G401 (cell line): ENCODE measurements around the gene PLS3. TPM values are rescaled to one million over a fixed set of nuclear protein-coding genes. Genes with fewer than 3 reads are reported as not detected.

Experiments
- DNase-seq: peaks from one replicate; pipeline ENCODE4 v3.0.0-alpha.2; 2015; ENCODE audit warnings: low spot score
- in situ Hi-C: cut with HindIII; loops from 2 replicates; pipeline ENCODE4 v1.10.0; 2016; ENCODE audit warnings: low sequenced_read_pairs, mixed read lengths
- total RNA-seq: library from RNA; depleted of rRNA; stranded (reverse); fragments of >200 nt; shearing (Covaris generic); gene quantifications from 2 replicates; pipeline ENCODE4 v1.2.3, GENCODE V29; 2014

The PLS3 gene
- total RNA-seq, 1 experiment from 2014 or later = 108 TPM

DNA sequence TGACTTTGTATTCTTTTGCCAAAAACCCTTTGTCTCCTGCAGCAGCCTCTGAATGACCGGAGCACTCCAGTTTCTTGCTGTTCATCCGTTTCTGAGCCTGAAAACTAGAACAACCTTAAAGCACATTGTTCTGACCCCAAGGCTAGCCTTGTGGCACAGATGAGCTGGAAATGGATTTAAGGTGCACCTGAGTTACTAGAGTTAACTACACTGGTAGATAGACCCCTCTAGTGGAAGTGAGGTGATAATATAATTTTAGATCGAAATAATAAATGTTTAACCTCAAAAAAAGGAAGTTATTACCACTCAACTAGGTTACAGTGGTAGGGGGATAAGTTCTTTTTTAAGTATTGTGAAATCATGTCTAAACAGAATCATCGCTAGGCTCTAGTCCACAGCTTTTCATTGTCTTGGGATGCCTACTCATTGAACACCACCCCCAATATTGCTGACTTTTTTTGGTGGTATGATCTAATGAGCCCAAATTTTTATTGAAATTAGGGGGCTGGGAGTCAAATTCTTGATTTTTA is 2.7 kb downstream of the PLS3 start:
- in situ Hi-C loops = loop anchor here (10.0 kb wide), 1 partner anchor 51 kb away; no protein-coding TSS in a partner anchor
- no peak for DNase-seq

DNA sequence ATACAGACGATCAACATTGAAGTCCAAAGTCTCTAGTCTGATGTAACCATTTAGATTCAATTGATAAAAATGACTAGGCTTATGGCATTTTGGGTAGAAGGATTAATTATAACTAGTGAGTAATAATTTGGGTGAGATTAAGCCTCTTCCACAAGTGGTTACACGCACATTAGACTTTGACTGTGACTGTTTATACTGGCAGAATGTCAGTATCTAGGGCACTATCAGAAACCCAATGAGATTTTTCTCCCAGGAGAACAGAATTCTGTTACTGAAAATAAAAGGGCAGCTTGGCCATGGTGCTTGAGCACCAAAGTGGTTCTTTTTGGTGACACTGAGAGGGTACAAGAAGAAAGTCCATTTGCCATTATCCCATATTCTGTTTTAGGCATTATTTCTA is 3.3 kb downstream of the PLS3 start:
- in situ Hi-C loops = loop anchor here (10.0 kb wide), 1 partner anchor 51 kb away; no protein-coding TSS in a partner anchor

DNA sequence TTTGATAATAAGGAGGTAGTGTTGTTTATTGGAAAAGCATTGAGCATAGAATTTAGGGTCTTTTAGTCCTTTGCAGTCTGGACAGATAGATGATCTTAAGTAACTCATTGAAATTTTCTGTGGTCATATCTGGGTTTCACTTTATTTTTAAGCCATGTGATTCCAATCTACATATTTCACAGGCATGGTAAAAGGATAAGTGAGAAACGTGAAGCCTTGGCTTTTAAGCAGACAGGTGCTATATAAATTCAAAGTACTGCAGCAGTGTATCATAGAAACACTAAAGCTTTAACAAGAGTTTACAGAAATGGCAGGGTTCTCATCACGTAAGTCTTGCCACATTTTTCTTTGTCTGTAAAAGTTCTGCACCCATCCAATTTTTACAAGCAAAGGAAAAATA is 4.9 kb downstream of the PLS3 start:
- in situ Hi-C loops = loop anchor here (10.0 kb wide), 1 partner anchor 49 kb away; no protein-coding TSS in a partner anchor

More for the DNA sequence above, 3.3 kb downstream of the PLS3 start:
- DNase-seq = no peak

DNA sequence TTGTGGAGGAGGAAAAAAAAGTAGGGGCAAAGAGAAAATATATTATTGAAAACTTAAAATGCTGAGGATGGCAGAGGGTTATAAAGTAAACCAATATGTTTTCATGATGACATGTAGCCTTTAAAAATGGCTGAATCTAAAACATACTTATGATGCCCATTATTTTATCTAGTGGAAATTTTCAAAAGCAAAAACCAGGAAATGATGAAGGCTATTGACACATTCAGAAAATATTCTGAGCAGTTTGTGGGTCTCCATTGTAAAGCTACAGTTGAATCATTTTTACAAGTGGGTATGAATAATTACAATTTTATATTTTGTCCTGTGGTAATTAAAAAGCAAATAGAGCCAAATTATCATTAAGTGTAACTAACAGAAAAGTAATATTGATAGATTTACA is 10.7 kb downstream of the PLS3 start:
- in situ Hi-C loops = no loop called here
- DNase-seq = no peak

More for the DNA sequence above, 4.9 kb downstream of the PLS3 start:
- DNase-seq = no peak

DNA sequence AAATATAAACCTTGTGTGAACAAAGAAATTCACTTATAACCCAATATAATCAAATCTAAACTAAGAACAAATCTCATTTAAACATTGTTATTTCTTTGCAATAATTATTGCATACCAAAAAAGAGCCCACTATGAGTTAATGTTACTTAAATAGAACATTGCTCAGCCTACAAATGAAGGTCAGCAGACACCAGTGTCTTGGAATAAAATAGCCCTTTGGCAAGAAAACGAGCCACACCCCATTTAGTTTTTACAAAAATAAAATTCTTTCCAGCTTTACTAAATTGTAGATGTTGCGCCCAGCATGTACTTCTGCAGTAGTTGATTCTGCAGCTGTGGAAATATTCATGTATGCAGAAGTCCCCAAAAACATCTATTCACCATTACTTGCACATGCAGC is 12.2 kb downstream of the PLS3 start:
- in situ Hi-C loops = no loop called here
- DNase-seq = no peak

DNA sequence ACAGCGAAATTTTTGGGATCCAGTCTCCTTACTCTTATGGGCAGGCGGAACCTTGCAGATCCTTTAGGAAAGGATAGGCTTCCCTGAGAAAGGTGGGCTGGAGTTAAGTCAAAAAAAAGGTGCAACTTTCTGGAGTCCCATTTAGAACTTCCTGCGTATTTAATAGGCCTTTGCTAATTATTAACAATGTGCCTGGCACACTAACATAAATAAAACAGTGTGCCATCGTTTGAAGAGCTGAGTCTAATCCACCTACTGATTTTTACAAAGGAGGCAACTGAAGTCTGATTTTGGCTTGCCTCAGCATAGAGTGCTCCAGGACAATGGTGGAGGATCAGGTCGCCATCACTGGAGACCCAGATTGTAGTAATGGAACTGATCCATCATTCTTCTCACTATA is 15.7 kb downstream of the PLS3 start:
- in situ Hi-C loops = no loop called here

DNA sequence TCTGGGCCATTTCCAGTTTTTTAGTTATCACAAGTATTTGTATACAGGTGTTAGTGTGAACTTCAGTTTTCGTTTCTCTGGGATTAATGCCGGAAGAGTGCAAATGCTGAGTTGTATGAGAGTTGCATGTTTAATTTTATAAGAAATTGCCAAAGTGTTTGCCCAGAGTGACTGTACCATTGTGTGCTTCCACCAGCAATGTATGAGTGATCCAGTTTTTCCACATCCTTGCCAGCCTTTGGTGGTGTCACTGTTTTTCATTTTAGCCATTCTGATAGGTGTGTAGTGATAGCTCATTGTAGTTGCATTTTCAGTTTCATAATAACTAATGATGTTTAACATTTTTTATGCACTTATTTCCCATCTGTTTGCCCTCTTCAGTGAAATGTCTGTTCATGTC is 18.4 kb downstream of the PLS3 start:
- in situ Hi-C loops = no loop called here
- DNase-seq = no peak

More for the DNA sequence above, 15.7 kb downstream of the PLS3 start:
- DNase-seq = no peak

DNA sequence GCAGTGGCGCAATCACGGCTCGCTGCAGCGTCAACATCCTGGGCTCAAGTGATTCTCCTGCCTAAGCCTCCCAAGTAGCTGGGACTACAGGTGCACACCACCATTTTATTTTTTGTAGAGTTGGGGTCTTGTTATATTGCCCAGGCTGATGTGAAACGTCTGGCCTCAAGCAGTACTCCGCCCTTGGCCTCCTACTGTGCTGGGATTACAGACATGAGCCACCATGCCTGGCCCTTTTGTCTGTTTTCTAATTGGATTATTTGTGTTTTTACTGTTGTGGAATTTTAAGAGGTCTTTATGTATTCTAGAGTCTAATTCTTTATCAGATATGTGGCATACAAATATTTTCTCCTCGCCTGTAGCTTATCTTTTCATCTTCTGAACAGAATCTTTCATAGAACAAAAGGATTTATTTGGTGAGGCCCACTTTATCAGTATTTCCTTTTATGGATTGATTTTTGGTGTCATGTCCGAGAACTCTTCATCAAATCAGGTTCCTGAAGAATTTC is 18.9 kb downstream of the PLS3 start:
- no peak for DNase-seq
- in situ Hi-C loops = no loop called here

DNA sequence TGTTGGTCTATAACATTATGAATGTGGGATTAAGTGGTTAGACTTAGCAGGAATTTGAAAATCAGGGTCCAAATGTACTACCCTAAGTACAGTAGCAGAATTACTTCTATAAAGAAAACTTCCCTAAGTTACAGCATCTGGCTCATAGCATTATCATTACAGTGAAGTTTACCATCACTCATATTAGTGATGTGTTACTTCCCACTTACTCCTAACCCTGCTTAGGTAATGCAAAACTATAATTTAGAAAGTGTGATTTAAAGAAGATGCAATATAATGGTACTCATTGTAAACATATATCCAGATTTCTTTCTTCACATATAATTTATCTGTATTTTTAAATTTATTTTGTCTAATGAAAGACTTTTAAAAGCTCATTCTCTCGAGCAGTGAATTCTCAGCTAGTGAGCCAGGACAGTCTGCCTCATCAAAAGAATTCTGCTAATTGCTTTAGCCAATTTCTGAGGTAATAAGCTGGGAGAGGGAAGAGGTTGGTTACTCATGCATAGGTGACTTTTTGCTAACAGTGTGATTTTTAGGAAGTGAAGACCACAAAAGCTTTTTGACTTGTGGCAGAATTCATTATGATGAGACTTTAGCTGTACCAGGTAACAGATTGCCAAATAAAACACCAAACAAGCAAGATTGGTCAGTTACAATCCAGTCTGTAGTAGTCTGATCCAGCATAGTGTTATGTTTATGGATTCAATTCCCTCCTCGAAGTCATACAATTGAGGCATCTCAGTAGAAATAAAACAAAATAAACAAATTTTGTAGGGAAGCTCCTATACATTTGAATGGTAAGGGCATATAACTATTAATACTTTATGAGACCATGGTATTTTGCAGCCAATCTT is 21.0 kb downstream of the PLS3 start:
- in situ Hi-C loops = no loop called here

DNA sequence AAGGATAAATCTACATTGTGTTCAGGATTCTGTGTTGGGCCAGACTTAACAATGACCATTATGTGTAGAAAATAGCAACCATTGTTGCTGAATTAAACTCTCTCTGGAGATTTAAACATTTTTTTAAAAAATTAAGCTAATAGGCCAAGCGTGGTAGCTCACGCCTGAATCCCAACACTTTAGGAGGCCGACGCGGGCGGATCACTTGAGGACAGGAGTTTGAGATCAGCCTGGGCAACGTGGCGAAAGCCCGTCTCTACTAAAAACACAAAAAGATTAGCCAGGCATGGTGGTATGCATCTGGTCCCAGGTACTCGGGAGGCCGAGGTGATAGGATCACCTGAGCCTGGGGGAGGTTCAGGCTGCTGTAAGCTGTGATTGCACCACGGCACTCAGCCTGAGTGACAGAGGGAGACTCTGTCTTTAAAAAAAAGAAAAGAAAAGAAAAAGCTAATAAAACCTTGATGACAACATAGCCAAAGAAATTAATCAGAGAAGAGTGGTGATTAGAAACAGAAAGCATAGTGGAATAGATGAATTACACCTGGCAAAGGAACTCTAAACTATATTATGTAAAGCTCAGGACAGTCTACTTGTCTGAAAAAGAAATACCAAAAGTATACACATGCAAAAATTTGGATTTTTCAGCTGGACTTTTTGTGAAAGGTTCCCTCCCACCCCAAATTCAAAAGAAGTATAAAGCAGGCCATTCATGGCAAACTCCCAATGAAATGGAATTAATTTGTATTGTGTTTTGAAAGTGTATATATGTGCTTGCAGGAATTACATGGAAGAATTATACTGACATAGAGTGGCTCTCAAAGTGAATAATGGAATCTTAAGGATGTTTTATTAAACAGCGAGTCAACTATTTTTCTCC is 21.9 kb downstream of the PLS3 start:
- DNase-seq = no peak
- in situ Hi-C loops = no loop called here

More for the DNA sequence above, 21.0 kb downstream of the PLS3 start:
- DNase-seq = no peak

DNA sequence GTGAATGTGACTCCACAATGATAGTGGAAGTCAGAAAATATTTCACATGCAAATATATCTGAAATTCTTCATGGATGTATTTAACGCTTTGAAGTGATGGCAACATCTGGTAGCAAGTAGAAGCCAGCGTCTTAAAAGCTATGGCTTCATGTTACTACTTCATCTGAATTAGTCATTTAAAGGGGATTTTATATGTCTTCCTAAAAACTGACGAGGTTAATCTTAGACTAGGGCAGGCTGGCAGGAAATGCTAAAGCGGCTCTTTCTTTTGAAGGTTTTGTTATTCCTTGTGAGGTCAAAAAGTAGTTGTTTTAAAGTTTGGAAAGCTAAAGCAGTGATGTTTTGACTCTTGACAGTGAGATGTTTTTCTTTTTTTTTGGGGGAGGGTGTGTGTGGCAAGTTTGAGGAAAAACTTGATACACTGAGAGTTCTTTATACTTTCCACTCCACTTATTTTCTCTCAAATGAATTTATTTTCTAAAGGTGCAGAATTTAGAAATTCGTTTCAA is 22.6 kb downstream of the PLS3 start:
- DNase-seq = no peak
- in situ Hi-C loops = no loop called here

DNA sequence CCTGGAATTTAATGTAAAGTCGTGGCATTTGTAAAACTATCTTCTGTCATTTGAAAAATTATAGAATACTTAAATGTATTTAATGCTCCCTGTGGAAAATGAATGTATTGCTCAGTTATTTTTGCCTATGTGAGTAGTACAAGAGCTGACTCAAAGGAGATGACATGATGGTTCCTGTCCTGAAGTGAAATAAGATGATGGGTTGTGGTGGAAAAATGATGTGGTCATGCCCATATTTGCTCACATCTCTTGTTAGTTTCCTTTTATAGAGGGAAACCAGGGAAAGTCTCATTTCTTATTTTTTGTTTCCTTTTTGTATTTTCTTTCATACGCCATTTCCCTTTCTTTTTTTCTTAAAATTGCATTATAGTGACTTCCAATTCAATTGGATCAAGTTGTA is 23.7 kb downstream of the PLS3 start:
- in situ Hi-C loops = no loop called here
- no peak for DNase-seq

DNA sequence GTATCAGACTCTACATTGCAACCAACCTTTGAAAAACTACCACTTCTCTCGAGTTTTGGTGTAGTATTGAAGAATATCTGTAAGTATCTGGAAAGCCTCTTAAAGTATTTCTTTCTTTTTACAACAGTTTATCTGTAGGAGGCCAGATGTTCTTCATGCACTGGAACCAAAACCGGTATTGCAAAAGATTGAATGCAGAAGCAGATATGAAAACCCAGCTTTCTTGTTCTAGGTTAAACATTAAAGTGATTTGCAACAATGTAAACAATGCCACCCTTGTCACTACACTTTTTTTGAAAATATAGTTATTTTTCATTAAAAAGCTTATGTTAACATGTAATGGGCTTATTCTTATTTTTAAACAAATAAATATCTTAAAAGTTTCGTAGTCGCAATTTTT is 27.2 kb downstream of the PLS3 start:
- no peak for DNase-seq
- in situ Hi-C loops = no loop called here

DNA sequence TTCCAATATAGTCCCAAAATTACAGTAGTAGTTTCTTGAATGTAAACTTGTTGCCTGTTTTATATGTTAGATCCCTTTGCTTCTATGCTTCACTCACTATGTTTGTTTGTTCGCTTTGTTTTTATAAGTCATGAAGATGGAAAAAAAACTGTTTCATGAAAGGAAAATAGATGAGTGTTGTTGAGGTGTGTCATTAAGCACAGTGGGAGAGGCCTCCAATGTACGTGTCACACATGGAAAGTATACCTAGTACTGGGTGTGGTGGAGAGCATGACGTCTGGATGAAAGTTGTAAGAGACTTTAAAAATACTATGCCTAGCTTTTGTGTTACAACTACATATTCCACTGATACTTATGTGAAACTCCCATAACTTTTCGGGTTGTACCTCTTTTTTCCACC is 28.4 kb downstream of the PLS3 start:
- DNase-seq = no peak
- in situ Hi-C loops = no loop called here

DNA sequence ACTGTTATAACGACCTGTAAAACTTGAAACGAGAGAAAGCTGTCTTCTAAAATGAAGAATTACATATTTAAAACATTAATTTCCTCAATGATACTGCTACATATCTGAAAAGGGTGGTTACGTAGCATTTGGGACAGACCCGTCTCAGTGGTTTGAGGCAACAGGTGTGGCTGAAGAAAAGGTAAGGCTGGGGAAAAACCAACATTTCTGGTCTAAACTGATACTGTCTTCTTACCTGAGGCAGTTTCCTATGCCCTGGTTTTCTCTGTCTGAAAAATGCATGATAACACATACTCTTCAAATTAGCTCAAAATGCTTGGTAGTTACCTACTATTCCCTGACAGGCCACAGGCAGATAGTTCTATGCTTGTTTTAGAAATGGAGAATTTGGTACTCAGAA is 30.4 kb downstream of the PLS3 start:
- in situ Hi-C loops = no loop called here
- no peak for DNase-seq

DNA sequence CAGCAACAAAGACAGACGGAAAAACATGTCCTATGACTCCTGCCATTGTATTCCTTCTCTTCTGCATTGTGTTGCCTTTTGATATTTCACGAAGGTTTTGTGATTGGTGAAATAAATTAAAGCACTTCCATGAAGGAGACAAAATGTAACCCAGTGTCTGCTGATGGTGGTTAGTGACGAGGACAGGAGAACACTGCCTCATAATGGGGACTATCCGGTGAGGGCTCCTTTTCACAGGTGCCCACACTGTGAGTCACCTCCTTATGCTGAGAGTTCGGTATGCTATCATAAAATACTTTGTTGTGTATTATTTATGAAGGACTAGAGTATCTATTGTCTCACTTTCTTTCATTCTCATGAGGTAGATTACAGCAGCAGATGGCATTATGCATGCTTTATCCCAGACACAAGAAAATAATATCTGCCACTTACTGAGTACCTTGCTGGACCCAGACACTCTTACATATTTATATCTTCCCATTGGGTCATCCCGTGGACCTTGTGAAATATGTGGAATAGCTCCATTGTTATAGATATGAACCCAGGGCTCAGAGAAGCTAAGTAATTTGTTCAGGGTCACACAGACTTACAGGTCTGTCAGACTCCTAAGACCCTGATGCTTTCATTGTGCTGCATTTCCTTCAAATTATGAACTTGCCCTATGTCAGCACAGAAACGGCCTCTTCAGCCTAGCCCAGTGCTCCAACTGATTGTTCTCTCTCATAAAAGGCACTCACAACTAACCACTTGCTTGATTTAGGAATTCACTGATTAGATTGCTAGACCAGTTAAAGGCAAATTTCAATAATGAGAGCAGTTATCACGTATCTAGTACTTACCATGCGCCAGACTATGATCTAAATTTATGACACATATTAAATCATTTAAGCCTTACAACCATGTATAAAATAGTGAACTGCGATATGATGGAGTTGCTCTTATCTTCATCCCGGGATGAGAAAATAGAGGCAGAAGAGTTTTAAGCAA is 31.2 kb downstream of the PLS3 start:
- in situ Hi-C loops = no loop called here
- no peak for DNase-seq

DNA sequence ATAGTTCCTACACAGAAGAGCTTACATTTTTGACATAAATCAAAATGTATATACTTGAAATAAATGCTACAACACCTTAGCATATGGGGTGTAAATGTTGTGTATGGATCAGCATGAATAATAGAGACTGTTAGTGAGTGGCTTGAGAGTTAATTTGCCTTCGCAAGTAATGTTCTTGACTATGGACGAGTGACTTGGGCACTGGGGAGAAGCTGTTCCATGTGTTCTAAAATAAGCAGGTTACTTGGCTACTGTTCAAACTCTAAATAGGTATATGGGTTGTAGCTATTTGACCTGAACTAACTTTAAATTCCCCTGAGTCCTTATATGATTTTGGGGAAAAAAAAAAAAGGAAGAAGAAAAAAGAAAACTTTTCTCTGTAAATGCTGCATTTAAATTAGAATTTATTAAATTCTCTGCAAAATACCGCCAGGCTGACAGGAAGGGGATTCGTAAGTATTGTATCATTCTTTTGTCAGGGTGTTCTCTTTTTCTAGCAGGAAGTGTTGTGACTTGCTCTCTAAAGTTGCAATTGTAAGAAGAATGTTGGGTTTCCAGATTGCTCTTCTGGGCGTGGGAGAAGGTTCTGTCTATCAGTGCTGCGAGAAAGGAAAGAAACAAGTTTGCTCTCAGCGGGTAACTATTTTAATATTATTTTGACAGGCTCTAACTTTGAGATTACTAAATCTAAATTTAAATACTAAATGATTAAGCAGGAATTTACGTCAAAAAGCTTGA is 32.2 kb downstream of the PLS3 start:
- in situ Hi-C loops = no loop called here
- no peak for DNase-seq

DNA sequence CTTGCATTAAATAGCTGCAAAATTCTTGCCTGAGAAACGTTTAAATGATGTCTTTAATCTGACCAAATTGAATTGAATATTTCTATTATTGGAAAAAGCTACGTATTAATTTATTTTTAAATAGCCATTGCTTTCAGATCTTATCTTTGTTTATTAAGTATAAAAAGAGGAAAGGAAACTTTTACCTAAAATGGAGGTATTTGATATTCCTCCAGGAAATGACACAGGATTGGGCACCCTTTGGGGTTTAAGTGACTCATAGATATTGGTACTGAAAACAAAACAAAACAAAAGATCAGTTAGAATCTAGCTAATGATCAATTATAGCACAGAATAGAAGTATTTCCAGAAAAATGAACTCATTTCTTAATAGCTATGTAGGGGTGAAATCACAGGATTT is 34.1 kb downstream of the PLS3 start:
- DNase-seq = no peak
- in situ Hi-C loops = no loop called here
